ENCODE data around the gene C1QTNF12.

- TF ChIP-seq POLR2A (IDR thresholded peaks at IDR 0.05) (no peak), CTCF (IDR thresholded peaks at IDR 0.05) (no peak)
Measured at GRCh38 chr1:1273209-1273511, 26.6 kb upstream of the C1QTNF12 start.

Data from Peyer's patch (tissue), 4 donors.